Measurements from ENCODE around the gene MTA3.

MTA3 gene

GRCh38 chr2:42568401-42569115 lies at the start of gene MTA3:
TSS of gene MTA3 (plus strand) at chr2:42568632. CDS start at chr2:42568746, 114 bp downstream.
- no peak for TF ChIP-seq CTCF (IDR thresholded peaks at IDR 0.05; ENCODE audit: low read depth, low read length)
- peak within 1 kb of the TSS; percentile 80 to 82 for H3K4me3 ChIP-seq (replicated peaks in 1 of 2; ENCODE audit: low read depth in 2 of 2, low read length in 2 of 2)
- DNase-seq (ENCODE audit: low read depth in 2 of 2): peak; percentile 22 to 58

GRCh38 chr2:42519624-42520023 lies 48.8 kb upstream of the MTA3 start:
- H3K4me3 ChIP-seq (replicated peaks in 1 of 2; ENCODE audit: low read depth in 2 of 2, low read length in 2 of 2): no peak overlapping the region
- TF ChIP-seq CTCF (IDR thresholded peaks at IDR 0.05; ENCODE audit: low read depth, low read length): no peak

GRCh38 chr2:42522035-42522434 lies 46.4 kb upstream of the MTA3 start:
- H3K4me3 ChIP-seq (replicated peaks in 1 of 2; ENCODE audit: low read depth in 2 of 2, low read length in 2 of 2): no peak overlapping the region
- TF ChIP-seq CTCF (IDR thresholded peaks at IDR 0.05; ENCODE audit: low read depth, low read length): no peak
- DNase-seq (ENCODE audit: low read depth in 2 of 2): no peak

More at GRCh38 chr2:42519624-42520023, 48.8 kb upstream of the MTA3 start:
- no peak for DNase-seq (ENCODE audit: low read depth in 2 of 2)

- DNase-seq (ENCODE audit: low read depth in 2 of 2): no peak
- TF ChIP-seq CTCF (IDR thresholded peaks at IDR 0.05; ENCODE audit: low read depth, low read length): no peak
Measured at GRCh38 chr2:42523341-42523740, 45.1 kb upstream of the MTA3 start.

GRCh38 chr2:42532397-42532796 lies 36.0 kb upstream of the MTA3 start:
- no peak for TF ChIP-seq CTCF (IDR thresholded peaks at IDR 0.05; ENCODE audit: low read depth, low read length)
- H3K4me3 ChIP-seq (replicated peaks in 1 of 2; ENCODE audit: low read depth in 2 of 2, low read length in 2 of 2): no peak overlapping the region
- no peak for DNase-seq (ENCODE audit: low read depth in 2 of 2)

More at GRCh38 chr2:42523341-42523740, 45.1 kb upstream of the MTA3 start:
- H3K4me3 ChIP-seq (replicated peaks in 1 of 2; ENCODE audit: low read depth in 2 of 2, low read length in 2 of 2): no peak overlapping the region

- no peak for DNase-seq (ENCODE audit: low read depth in 2 of 2)
- no peak for TF ChIP-seq CTCF (IDR thresholded peaks at IDR 0.05; ENCODE audit: low read depth, low read length)
- H3K4me3 ChIP-seq (replicated peaks in 1 of 2; ENCODE audit: low read depth in 2 of 2, low read length in 2 of 2): no peak overlapping the region
Measured at GRCh38 chr2:42537493-42537892, 30.9 kb upstream of the MTA3 start.

- no peak for TF ChIP-seq CTCF (IDR thresholded peaks at IDR 0.05; ENCODE audit: low read depth, low read length)
- DNase-seq (ENCODE audit: low read depth in 2 of 2): no peak
- H3K4me3 ChIP-seq (replicated peaks in 1 of 2; ENCODE audit: low read depth in 2 of 2, low read length in 2 of 2): no peak overlapping the region
Measured at GRCh38 chr2:42542871-42543270, 25.6 kb upstream of the MTA3 start.

All from cardiac fibroblast (primary cell).